Ishikawa (cell line): ENCODE results near the gene LAMA3.

Experiments used
- EP300 ChIP-seq: IDR thresholded peaks from 2 replicates; pipeline ENCODE4 v1.6.1; 2012; ENCODE audit warnings: borderline replicate concordance
- FOXM1 ChIP-seq: IDR thresholded peaks from 2 replicates; pipeline ENCODE4 v1.6.1; 2012; ENCODE audit warnings: low read depth, borderline replicate concordance
- TF ChIP-seq, protein P1 (sequence below): IDR thresholded peaks from 2 replicates; pipeline ENCODE4 v1.6.1; 2012; ENCODE audit warnings: low read depth, mild to moderate bottlenecking

DNA sequence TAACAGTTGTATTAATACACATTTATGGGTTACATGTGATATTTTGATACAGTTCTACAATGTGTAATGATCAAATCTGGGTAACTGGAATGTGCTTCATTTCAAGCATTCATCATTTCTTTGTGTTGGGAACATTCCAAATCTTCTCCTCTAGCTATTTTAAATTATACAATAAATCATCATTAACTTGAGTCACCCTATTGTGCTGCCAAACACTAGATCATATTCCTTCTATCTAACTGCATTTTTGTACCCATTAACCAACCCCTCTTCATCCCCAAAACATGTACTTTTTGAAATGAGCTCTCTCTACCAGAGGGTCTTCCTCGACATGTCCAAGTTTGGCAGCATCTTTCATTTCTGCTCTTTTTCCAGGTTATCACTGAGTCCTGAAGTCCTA, 244.2 kb downstream of the LAMA3 start:
- TF ChIP-seq EP300 (no peak), FOXM1 (no peak)
- TF ChIP-seq, protein P1, sequence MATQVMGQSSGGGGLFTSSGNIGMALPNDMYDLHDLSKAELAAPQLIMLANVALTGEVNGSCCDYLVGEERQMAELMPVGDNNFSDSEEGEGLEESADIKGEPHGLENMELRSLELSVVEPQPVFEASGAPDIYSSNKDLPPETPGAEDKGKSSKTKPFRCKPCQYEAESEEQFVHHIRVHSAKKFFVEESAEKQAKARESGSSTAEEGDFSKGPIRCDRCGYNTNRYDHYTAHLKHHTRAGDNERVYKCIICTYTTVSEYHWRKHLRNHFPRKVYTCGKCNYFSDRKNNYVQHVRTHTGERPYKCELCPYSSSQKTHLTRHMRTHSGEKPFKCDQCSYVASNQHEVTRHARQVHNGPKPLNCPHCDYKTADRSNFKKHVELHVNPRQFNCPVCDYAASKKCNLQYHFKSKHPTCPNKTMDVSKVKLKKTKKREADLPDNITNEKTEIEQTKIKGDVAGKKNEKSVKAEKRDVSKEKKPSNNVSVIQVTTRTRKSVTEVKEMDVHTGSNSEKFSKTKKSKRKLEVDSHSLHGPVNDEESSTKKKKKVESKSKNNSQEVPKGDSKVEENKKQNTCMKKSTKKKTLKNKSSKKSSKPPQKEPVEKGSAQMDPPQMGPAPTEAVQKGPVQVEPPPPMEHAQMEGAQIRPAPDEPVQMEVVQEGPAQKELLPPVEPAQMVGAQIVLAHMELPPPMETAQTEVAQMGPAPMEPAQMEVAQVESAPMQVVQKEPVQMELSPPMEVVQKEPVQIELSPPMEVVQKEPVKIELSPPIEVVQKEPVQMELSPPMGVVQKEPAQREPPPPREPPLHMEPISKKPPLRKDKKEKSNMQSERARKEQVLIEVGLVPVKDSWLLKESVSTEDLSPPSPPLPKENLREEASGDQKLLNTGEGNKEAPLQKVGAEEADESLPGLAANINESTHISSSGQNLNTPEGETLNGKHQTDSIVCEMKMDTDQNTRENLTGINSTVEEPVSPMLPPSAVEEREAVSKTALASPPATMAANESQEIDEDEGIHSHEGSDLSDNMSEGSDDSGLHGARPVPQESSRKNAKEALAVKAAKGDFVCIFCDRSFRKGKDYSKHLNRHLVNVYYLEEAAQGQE, result no peak
